Midbrain (tissue), 1 donor: ENCODE results near the gene P2RX2.
"Not testable (repeated sequence)": the region's sequence is repeated elsewhere in the genome, so short reads cannot be mapped to it uniquely, and the experiment has no call there.

Experiments
- DNase-seq: peaks from one replicate; lab custom pipeline; 2025; lab: John Stamatoyannopoulos, UW

Gene P2RX2

DNA sequence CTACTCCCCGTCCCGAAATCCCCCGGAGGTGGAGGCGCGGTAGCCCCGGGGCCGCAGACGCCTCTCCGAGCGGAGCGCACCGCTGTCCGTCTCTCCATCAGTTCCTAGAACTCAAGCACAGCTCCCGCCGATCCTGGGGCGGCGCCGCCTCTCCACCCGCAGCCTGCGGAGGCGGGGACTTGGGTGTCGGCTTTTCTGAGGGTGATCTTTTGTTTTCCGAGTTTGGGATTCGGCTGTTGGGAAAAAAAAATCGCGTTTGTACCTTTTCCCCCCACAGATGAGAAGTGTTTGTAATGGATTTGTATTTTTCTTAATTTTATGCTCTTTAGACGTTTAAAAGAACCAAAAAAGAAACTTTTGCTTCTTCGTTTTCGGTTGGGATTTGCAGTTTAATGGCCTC lies 34.8 kb upstream of the P2RX2 start:
- no peak for DNase-seq

GRCh38 chr12:132584429-132584828 lies 34.1 kb upstream of the P2RX2 start:
- DNase-seq: no peak

- no peak for DNase-seq
Measured at GRCh38 chr12:132585177-132585576, 33.4 kb upstream of the P2RX2 start.

GRCh38 chr12:132586929-132587328 lies 31.6 kb upstream of the P2RX2 start:
- DNase-seq: no peak

DNA sequence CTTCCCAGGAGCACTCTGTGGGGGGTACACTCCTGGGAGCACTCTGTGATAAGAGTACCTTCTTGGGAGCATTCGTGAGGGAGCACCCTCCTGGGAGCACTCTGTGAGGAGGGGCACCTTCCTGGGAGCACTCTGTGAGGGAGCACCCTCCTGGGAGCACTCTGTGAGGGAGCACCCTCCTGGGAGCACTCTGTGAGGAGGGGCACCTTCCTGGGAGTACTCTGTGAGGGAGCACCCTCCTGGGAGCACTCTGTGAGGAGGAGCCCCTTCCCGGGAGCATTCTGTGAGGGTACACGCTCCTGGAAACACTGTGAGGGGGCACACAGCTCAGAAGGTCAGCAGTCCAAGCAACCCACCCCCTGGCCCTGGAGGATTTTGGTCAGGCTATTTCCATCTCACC lies 30.8 kb upstream of the P2RX2 start:
- no peak for DNase-seq

GRCh38 chr12:132588319-132588718 lies 30.3 kb upstream of the P2RX2 start:
- no peak for DNase-seq

GRCh38 chr12:132588821-132589669 lies 29.5 kb upstream of the P2RX2 start:
- DNase-seq: no peak

DNA sequence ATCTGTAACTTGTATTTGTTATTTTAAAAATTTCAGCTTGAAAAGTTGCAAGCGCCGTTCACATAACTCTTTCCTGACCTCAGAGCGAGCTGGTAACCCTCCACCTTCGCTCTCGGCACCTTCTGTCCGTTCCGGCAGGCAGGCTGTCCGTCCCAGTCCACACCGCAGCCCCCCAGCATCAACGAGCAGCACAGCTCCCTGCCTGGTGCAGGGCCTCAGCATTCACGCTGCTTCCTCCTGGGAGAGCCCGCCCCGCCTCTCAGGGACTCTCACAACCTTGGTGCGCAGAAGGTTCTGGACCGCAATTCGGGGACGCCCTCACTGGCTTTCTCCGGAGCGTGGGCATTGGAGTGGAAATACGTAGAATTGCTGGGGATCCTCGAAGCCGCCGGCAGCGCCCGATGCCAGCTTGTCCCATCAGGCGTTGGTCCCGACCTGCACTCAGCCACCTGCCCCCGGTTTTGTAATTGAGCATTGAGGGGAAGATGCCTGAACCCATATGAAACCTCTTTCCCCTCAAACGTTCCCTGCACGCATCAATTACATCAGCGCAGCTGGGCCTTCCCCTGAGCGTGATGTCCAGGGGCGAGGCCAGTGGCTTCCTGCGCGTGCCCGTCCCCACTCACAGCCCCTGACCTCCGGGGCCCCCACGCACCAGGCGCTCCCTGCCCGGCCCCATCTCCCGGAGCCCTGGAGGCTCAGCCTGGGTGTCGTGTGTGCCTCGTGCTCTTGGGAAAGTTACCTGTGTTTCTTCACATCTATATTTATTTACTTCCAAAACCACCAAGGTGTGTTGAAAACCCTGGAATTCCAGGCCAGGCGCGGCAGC lies 27.3 kb upstream of the P2RX2 start:
- DNase-seq: no peak

- no peak for DNase-seq
Measured at GRCh38 chr12:132592282-132592970, 26.1 kb upstream of the P2RX2 start.

DNA sequence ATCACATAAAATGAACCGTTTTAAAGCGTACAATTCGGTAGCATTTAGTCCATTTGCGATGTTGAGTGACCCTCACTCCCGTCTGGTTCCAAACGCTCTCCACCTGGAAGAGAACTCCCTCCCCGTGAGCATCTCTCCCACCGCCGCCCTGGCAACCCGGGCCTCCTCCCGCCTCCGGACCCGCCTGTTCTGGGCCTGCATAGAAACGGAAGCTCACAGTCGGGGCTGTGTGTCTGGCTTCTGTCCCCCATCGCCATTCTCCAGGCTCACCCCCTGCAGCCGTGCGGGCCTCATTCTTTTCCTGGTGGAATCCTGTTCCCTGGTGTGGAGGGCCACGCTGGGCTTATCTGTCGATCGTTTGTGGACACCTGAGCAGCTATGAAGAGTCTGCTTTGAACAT lies 25.5 kb upstream of the P2RX2 start:
- DNase-seq: no peak

- no peak for DNase-seq
Measured at GRCh38 chr12:132593521-132593920, 25.1 kb upstream of the P2RX2 start.

DNA sequence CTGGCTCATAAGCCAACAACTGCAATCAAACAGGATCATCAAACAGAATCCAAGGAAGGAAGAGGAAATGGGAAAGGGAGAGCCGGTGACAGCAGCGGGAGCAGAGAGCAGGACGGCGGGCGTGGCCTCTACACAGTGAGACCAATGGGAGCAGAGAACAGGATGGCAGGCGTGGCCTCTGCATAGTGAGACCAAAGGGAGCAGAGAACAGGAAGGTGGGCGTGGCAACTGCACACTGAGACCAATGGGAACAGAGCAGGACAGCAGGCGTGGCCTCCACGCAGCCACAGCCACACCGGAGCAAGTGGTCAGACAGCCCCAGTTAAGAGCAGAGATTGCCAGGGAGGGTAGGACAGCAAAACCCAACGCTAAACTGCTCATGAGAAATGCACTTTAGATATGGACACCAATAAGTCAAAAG lies 24.6 kb upstream of the P2RX2 start:
- peak; percentile 85 for DNase-seq

- no peak for DNase-seq
Measured at GRCh38 chr12:132595183-132595582, 23.4 kb upstream of the P2RX2 start.

DNA sequence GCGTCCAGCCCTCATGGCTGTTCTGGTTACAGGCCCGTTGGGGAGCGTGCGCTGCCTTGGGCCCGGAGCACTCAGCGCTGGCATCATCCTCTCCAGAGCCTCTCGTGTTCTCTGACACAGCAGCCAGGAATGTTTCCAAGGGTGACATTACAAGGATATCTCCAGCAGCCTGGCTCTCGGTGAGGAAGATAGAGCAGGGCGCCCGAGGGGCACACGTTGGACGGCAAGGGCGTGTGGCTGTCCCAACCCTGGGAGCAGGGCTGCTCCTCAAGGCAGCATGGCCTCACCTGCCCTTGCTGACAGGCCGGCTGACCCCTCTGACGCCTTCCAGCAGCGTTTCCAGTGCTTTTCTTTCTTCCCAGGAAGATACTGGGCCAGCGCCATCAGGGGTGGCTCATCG lies 22.6 kb upstream of the P2RX2 start:
- no peak for DNase-seq

- DNase-seq: no peak
Measured at GRCh38 chr12:132597333-132598316, 21.0 kb upstream of the P2RX2 start.

DNA sequence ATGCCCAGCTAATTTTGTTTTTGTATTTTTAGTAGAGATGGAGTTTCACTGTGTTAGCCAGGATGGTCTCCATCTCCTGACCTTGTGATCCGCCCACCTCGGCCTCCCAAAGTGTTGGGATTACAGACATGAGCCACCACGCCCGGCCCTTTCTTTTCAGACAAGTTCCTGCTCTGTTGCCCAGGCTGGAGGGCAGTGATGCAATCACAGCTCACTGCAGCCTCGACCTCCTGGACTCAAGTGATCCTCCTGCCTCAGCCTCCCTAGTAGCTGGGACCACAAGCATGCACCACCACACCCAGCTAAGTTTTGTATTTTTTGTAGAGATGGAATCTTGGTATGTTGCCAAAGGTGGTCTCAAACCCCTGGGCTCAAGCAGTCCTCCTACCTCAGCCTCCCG lies 19.1 kb upstream of the P2RX2 start:
- DNase-seq: not testable (repeated sequence)

GRCh38 chr12:132600048-132601032 lies 18.2 kb upstream of the P2RX2 start:
- DNase-seq: peak; percentile 47

- DNase-seq: no peak
Measured at GRCh38 chr12:132601171-132601883, 17.2 kb upstream of the P2RX2 start.

GRCh38 chr12:132602572-132603239 lies 15.9 kb upstream of the P2RX2 start:
- no peak for DNase-seq
